GM23248 (cell line): ENCODE results near the gene OTP.

Experiments
- EZH2 ChIP-seq: fragments of 200-600 bp; sonication (generic); IDR thresholded peaks from 2 replicates; pipeline ENCODE4 v1.6.1; 2018; ENCODE audit warnings: antibody characterized with exemption, mild to moderate bottlenecking; ENCODE audit not compliant: insufficient read depth, poor library complexity, severe bottlenecking
- EZH2phosphoT487 ChIP-seq: fragments of 200-600 bp; sonication (generic); IDR thresholded peaks from 2 replicates; pipeline ENCODE4 v1.6.1; 2018; ENCODE audit warnings: antibody characterized with exemption, moderate library complexity, mild to moderate bottlenecking, low read depth; ENCODE audit not compliant: insufficient read depth

DNA sequence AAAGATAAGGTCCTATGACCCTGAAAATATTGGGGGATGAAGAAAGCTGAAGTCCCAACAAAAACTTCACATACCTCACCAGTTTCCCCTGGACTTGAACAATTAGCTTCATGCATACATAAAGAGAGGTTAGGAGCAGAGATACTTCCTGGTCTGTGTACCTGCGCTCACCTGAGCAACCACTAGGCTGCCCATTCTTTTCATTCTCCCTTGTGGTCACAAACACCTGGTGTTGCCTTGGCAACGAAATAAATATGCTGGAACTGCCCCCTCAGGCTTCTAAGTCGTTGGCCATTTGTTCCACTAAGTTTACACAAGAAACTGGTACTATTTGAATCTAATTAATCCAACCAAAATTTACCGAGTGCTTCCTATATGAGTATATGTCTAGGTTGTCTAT lies 18.1 kb downstream of the OTP start:
- TF ChIP-seq EZH2, result no peak
- no peak for TF ChIP-seq EZH2phosphoT487
